Cardiac muscle cell (in vitro differentiated cells and primary cell): ENCODE measurements around the gene BMPR1A. TPM values are rescaled to one million over a fixed set of nuclear protein-coding genes. Genes with fewer than 3 reads are reported as not detected.

Source experiments
- DNase-seq, 2 donors: peaks; one replicate each; pipeline versions ENCODE4 v3.0.0 to v3.0.0-alpha.2; 2010 to 2017; ENCODE audit warnings: low read depth in 1 of 2, low spot score in 1 of 2
- H3K27ac ChIP-seq: fragments of 200-600 bp; sonication (generic); 2 replicates; pipeline ENCODE4 v1.5.1; 2016
- H3K27me3 ChIP-seq: fragments of 200-600 bp; sonication (generic); 2 replicates; pipeline ENCODE4 v1.6.0; 2016; ENCODE audit warnings: control low read depth
- H3K36me3 ChIP-seq: fragments of 200-600 bp; sonication (generic); 2 replicates; pipeline ENCODE4 v1.5.1; 2016; ENCODE audit warnings: control low read depth
- H3K4me1 ChIP-seq: fragments of 200-600 bp; sonication (generic); 2 replicates; pipeline ENCODE4 v1.8.1; 2017; ENCODE audit warnings: low read depth, mild to moderate bottlenecking, mixed run types
- H3K4me3 ChIP-seq: fragments of 200-600 bp; sonication (generic); 2 replicates; pipeline ENCODE4 v1.5.1; 2016; ENCODE audit warnings: mild to moderate bottlenecking
- H3K9me3 ChIP-seq: fragments of 200-600 bp; sonication (generic); 2 replicates; pipeline ENCODE4 v1.5.1; 2017; ENCODE audit warnings: low read depth, mild to moderate bottlenecking, control low read depth
- CTCF ChIP-seq: IDR thresholded peaks from 2 replicates; pipeline ENCODE4 v1.5.1; 2012; ENCODE audit warnings: low read depth, mild to moderate bottlenecking, low read length
- polyA plus RNA-seq: library from polyadenylated mRNA; unstranded; fragments of >200 nt; fragmentation: Nextera tagmentation; extraction: Ambion mirVana; gene quantifications from 2 replicates; pipeline ENCODE4 v1.2.1, GENCODE V29; 2016
- total RNA-seq: library from RNA; depleted of rRNA; stranded (reverse); fragments of >200 nt; gene quantifications from 2 replicates; pipeline ENCODE4 v1.2.3, GENCODE V29; 2016

Gene BMPR1A
- total and polyA plus RNA-seq, 2 experiments from 2014 or later: 35.6 to 39.4 TPM

GRCh38 chr10:86804805-86805204 is 48.4 kb downstream of the BMPR1A start:
- H3K4me3 ChIP-seq: no peak overlapping the region
- no peaks in the 10 kb centered on the region for H3K36me3 ChIP-seq
- no peak for TF ChIP-seq CTCF
- H3K27ac ChIP-seq: no peak overlapping the region
- H3K4me1 ChIP-seq: peaks cover 6% of the 10 kb centered on the region
- DNase-seq: no peak
- H3K9me3 ChIP-seq: no peaks in the 10 kb centered on the region
- H3K27me3 ChIP-seq: no peaks in the 10 kb centered on the region

GRCh38 chr10:86813101-86813500 is 56.7 kb downstream of the BMPR1A start:
- H3K4me3 ChIP-seq: no peak overlapping the region
- no peak for TF ChIP-seq CTCF
- DNase-seq: peak in 1 of 2 donors; percentile 18
- H3K4me1 ChIP-seq: peaks cover 4% of the 10 kb centered on the region
- H3K36me3 ChIP-seq: no peaks in the 10 kb centered on the region
- no peaks in the 10 kb centered on the region for H3K9me3 ChIP-seq
- H3K27ac ChIP-seq: no peak overlapping the region
- no peaks in the 10 kb centered on the region for H3K27me3 ChIP-seq

GRCh38 chr10:86813982-86814381 is 57.6 kb downstream of the BMPR1A start:
- peaks cover 4% of the 10 kb centered on the region for H3K4me1 ChIP-seq
- no peak for TF ChIP-seq CTCF
- DNase-seq: no peak
- no peaks in the 10 kb centered on the region for H3K27me3 ChIP-seq
- H3K4me3 ChIP-seq: no peak overlapping the region
- H3K27ac ChIP-seq: no peak overlapping the region
- H3K36me3 ChIP-seq: no peaks in the 10 kb centered on the region
- H3K9me3 ChIP-seq: no peaks in the 10 kb centered on the region

- TF ChIP-seq CTCF: no peak
- Histone ChIP-seq H3K9me3 (no peaks in the 10 kb centered on the region), H3K27ac (peak overlapping the region; percentile 63), H3K4me3 (no peak overlapping the region), H3K27me3 (no peaks in the 10 kb centered on the region), H3K36me3 (no peaks in the 10 kb centered on the region), H3K4me1 (peaks cover 4% of the 10 kb centered on the region)
- DNase-seq: peak in 1 of 2 donors; percentile 62
These were observed 58.7 kb downstream of the BMPR1A start for GRCh38 chr10:86815035-86815617.

- TF ChIP-seq CTCF: no peak
- H3K9me3 ChIP-seq: no peaks in the 10 kb centered on the region
- H3K36me3 ChIP-seq: no peaks in the 10 kb centered on the region
- H3K4me1 ChIP-seq: peaks cover 4% of the 10 kb centered on the region
- H3K27ac ChIP-seq: peak overlapping the region; percentile 63
- DNase-seq: no peak
- no peak overlapping the region for H3K4me3 ChIP-seq
- H3K27me3 ChIP-seq: no peaks in the 10 kb centered on the region
These were observed 59.2 kb downstream of the BMPR1A start for GRCh38 chr10:86815640-86816039.
